Nucleus accumbens (tissue), 56 donors: ENCODE measurements around the gene ANKRD33B.
"Not testable (repeated sequence)": the region's sequence is repeated elsewhere in the genome, so short reads cannot be mapped to it uniquely, and the experiment has no call there.

Experiments
- DNase-seq, 56 donors: peaks; one replicate each; lab custom pipeline; 2025; lab: John Stamatoyannopoulos, UW

The ANKRD33B gene

DNA sequence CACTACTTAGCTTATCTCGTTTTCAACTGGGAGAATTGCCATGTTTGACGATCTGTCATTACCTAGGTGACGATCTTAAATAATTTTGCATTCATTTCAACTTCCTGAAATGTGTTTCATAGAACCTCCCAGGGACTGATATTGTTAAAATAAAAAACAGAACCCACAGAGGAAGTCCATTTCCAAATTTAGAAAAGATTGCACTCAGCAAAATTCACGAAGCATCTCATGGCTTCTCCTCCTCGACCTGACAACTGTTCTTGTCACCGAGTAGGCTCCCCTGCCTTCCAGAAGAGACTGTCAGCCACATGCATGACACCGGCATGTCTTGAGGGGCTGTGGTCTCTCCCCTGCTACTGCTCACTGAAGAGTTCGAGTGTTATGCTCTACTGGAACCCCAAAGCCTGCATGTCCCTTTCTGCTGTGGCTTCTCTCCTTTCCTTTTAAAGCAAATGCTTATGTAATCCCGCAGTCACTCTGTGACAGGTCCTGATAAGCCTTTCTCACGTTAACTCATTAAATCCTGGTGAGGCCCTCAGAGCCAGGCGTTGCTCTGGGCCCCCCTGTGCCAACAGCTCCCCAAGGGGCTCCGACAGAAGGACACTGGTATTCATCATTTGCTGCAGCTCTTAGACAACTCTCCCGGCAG lies 26.8 kb upstream of the ANKRD33B start:
- peak in 7 of 56 donors; percentile 18 to 35 (median 22) for DNase-seq

DNA sequence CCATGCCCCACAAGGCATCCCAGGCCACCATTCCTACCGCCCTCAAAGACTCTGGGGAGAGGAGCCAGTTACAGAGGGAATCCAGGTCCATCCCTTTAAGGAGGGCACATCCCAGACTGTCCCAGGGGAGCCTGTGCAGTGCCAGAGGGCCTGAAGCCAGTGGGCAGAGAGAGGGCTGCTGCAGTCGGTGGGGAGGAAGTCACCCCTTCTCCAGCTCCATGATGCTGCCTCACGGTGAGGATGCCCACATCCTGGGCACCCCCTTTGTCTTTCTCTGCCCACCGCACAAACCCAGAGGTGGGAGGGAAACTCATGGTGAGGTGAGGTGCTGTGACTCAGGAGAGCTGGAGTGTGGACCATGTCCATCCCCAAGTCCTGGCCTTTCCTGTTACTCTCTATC lies 26.2 kb upstream of the ANKRD33B start:
- DNase-seq = no peak

DNA sequence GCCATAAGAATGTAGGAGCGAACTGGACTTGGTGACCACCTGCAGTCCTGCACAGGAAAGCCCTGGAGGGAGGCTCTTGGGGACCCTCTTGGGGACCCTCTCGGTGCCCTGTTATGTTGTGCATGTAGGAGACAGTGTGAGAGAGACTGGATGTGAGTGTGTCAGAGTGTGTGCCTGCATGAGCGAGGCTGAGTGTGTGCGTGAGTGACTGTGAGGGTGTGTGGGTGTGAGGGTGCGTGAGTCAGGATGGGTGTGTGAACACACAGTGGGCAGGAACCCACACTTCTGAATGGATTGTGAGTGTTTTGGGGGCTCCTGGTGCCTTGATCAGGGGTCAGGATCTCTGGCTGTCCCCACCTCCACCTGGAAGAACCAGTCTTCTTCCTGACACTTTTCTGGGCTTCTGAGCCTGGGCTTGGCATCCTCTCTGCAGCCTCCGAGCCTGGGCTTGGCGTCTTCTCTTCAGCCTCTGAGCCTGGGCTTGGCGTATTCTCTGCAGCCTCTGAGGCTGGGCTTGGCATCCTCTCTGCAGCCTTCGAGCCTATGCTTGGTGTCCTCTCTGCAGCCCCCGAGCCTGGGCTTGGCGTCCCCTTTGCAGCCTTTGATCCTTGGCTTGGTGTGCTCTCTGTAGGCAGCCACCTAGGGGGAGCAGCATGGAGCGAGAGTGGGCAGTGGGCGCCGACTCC lies 25.6 kb upstream of the ANKRD33B start:
- DNase-seq = peak in 30 of 56 donors; percentile 10 to 77 (median 58)

DNA sequence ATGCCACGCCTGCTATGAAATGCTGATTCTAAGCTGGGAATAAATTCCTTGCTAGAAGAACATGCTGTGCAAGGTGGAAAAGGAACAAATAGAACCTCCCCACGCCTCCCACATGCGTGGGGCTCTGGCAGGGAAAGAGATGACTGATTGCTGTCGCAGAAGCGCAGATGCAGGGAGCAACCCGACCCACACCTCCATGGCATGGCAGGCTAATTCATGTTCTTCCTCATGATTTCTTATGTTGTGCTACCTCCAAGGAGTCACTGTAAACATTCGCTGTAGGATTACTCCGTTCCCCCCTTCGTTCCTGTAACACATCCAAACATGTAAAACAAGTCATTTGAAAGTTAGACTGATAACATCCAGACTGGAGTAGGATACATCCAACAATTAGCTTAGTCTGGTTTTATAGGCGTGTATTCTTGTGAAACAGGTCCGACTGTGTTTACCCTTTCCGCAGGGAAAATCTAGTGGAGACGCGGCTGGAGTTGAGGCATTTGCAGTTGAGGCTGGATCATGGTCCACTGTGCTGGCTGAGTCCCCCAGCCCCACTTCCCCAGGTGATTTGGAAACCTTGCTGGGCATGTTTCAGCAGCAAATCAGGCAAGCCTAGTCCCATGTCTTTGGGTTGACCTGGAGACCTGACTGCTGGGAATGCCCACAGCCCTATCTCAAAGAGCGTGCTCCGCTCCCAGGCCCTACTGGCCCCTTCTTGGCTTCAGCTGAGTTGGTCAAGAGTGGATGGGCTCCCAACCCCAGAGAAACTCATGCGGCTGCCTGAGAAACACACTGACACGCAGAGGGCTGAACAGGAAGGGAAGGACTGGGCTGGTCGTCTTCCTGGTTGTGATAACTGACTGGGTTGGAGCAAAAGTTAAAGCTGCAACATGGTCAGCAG lies 24.8 kb upstream of the ANKRD33B start:
- peak in 36 of 56 donors; percentile 10 to 88 (median 58) for DNase-seq

GRCh38 chr5:10539687-10539998 lies 24.2 kb upstream of the ANKRD33B start:
- DNase-seq = no peak

DNA sequence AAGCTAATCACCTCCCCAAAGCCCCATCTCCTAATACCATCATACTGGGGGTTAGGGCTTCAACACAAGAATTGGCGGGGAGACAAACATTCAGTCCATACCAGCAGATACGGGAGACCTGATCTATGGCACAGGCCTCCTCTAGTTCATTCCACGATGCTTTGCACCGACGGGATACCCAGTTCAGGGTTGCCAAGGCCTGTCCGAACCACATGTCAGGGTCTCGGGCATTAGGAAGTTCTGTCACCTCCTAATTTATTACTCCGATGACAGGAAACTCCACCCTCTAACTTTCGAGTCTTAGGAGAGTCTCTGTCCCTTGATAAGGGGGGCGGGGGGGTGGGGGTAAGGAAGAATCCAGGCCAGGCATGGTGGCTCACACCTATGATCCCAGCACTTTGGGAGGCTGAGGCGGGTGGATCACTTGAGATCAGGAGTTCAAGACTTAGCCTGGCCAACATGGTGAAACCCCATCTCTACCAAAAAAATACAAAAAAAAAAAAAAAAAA lies 23.8 kb upstream of the ANKRD33B start:
- DNase-seq = no peak

GRCh38 chr5:10540951-10541646 lies 22.8 kb upstream of the ANKRD33B start:
- no peak for DNase-seq

GRCh38 chr5:10542055-10542550 lies 21.8 kb upstream of the ANKRD33B start:
- no peak for DNase-seq

GRCh38 chr5:10543585-10544040 lies 20.3 kb upstream of the ANKRD33B start:
- no peak for DNase-seq

DNA sequence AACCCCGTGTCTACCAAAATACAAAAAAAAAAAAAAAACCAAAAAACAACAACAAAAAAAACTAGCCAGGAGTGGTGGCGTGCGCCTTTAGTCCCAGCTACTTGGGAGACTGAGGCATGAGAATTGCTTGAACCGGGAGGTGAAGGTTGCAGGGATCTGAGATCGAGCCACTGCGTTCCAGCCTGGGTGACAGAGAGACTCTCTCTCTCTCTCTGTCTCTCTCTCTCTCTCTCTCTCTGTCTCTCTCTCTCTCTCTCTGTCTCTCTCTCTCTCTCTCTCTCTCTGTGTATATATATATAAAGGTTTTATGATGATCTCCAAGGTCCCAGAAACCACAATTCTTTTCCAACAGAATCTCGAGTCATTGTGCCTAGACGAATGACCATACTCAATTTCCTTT lies 18.8 kb upstream of the ANKRD33B start:
- no peak for DNase-seq

- DNase-seq = no peak
These were observed 17.7 kb upstream of the ANKRD33B start for GRCh38 chr5:10546186-10546585.

GRCh38 chr5:10548418-10549122 lies 15.3 kb upstream of the ANKRD33B start:
- DNase-seq = no peak

DNA sequence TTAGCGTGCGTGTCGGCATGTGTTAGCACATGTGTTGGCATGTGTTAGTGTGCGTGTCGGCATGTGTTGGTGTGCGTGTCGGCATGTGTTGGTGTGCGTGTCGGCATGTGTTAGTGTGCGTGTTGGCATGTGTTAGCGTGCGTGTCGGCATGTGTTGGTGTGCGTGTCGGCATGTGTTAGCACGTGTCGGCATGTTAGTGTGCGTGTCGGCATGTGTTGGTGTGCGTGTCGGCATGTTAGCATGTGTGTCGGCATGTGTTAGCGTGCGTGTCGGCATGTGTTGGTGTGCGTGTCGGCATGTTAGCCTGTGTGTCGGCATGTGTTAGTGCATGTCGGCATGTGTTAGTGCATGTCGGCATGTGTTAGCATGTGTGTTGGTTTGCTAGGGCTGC lies 14.8 kb upstream of the ANKRD33B start:
- not testable (repeated sequence) for DNase-seq

- DNase-seq = no peak
These were observed 13.5 kb upstream of the ANKRD33B start for GRCh38 chr5:10550222-10550995.

- DNase-seq = no peak
These were observed 12.1 kb upstream of the ANKRD33B start for GRCh38 chr5:10551782-10552138.

DNA sequence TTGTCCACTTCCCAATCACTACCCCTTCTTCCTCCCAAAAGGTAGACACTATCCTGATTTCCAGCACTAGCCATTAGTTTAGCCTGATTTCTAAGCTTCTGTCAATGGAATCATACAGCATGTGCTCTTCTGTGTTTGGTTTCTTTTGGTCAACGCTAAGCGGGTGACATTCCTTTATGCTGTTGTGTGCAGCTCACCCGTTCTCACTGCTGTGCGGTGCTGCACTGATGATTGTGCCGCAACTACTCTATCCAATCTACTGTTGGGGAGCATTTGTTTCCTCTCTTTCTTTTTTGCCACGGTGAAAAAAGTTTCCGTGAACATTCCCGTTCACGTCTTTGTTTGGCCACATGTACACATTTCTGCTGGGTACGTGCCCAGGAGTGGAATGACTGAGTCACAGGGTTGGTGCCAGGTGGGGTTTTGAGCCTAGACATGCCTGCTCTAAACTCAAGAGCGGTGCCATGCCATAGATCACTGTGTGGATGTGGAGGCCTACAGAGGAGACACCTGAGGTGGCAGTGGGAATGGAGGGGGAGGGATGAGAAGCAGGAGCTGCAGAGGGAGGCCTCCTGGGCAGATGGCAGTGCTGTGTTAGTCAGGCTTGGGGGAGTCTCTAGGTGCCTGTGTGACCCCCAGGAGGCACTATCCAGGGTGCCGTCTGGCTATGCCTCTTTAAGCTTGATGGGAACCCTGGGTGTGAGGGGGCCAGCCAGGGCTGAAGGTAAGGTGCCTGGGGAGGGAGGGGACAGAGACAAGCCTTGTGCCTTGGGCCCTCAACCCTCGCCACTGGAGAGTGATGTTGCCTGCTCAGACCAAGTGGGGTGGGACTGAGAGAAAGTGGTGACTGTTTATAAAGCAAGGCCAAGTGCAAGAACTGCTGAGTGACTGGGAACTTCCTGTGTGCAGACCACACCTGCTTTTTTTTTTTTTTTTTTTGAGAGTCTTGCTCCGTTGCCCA lies 11.4 kb upstream of the ANKRD33B start:
- DNase-seq = no peak

- DNase-seq = no peak
These were observed 10.4 kb upstream of the ANKRD33B start for GRCh38 chr5:10553476-10553875.

DNA sequence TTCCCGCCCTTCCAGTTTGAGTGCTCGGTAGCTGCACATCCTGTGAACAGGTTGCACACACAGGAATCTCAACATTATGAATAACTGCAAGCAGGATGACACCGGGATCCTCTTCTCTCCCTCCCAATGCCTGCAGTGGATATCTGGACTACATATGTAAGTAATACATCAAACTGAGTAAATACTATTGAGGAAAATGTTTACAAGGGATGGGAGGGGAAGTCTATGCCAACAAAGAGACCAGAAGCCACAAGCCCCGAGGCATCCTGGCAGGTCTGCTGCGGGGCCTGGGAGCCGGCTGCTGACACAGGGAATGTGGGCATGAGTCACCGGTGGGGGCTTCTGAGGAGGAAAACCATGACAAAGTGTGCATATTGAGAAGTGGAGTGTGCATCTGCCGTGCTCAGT lies 8.6 kb upstream of the ANKRD33B start:
- no peak for DNase-seq
